GM19193 (cell line): ENCODE results near the gene KIAA0232.
A peak's percentile ranks its signal among the peaks of the same experiment; 100 is the strongest.

ENCODE experiments used
- POLR2A ChIP-seq: IDR thresholded peaks from 4 replicates; pipeline ENCODE4 v1.6.1; 2011; ENCODE audit not compliant: insufficient read depth, insufficient read length; ENCODE audit errors: extremely low read depth

The KIAA0232 gene

DNA sequence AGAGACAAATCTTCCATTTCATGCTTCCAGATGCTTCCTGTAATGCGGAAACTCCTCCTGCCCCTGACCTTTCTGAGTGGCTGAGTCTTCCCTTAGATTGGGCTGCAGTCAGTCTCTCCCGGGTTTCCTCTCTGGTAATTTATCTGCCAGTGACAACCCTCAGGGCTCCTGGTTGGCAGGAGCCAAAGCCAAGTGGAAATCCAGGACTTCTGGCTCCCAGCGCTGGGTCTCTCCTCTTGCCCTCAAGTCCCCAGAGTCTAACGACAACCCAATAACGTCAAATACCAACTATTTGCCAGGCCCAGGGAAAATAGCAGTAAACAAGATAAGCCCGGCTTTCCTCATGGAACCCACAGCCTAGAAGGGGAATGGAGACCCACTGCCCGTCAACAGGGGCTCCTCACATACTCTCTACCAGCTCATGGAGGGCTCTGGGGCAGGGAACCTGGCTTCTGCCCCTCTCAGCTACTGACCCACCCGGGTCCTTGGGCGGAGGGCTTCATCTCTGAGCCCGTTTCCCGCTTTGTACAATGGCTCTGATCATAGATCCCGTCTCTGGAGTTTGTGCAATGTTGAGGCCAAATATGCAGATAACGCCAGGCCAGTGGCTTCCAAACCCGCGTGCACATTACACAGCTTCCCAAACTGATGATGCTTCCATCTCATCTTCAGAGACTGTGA lies 126.0 kb downstream of the KIAA0232 start:
- no peak for TF ChIP-seq POLR2A

GRCh38 chr4:6909113-6909969 lies 126.8 kb downstream of the KIAA0232 start, which contains the start of gene TBC1D14:
Gene TBC1D14 (plus strand): TSS chr4:6909826. CDS start chr4:6923390, 13,564 bp downstream.
- TF ChIP-seq POLR2A = peak; percentile 82

- no peak for TF ChIP-seq POLR2A
Measured at GRCh38 chr4:6909970-6910339, 127.4 kb downstream of the KIAA0232 start.

DNA sequence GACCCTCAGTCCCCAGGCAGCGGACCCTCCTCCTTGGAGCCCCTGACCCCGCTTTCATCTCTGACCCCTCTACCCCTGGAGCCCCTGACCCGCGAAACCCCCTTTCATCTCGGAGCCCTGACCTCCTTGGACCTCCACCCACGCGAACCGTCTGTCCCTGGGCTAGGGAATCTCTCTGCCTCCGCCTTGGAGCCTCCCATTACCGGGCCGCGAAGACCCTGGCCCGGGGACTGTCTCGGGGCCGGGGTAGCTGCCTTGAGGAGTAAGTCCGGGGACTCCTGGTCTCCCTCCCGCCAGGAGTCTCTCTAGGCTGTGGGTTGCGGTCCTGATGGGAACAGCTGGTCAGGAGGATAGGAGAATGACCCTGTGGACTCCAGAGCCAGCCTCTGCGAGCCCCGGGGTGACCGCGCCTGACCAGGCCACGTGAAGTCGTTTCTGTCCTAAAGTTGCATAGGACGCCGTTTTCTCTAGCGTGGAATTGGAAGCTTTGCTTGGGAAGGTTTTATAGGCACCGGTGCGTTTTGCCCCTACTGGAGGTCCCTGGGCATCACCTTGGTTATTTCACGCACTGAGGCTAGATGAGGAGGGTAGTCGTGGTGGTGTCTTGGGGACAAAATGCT lies 127.9 kb downstream of the KIAA0232 start:
- no peak for TF ChIP-seq POLR2A

GRCh38 chr4:6910960-6911874 lies 128.7 kb downstream of the KIAA0232 start:
- no peak for TF ChIP-seq POLR2A

GRCh38 chr4:6912441-6912840 lies 129.9 kb downstream of the KIAA0232 start:
- no peak for TF ChIP-seq POLR2A

- no peak for TF ChIP-seq POLR2A
Measured at GRCh38 chr4:6913350-6913905, 130.9 kb downstream of the KIAA0232 start.

- no peak for TF ChIP-seq POLR2A
Measured at GRCh38 chr4:6914448-6914847, 131.9 kb downstream of the KIAA0232 start.

GRCh38 chr4:6915041-6916005 lies 132.8 kb downstream of the KIAA0232 start:
- no peak for TF ChIP-seq POLR2A

DNA sequence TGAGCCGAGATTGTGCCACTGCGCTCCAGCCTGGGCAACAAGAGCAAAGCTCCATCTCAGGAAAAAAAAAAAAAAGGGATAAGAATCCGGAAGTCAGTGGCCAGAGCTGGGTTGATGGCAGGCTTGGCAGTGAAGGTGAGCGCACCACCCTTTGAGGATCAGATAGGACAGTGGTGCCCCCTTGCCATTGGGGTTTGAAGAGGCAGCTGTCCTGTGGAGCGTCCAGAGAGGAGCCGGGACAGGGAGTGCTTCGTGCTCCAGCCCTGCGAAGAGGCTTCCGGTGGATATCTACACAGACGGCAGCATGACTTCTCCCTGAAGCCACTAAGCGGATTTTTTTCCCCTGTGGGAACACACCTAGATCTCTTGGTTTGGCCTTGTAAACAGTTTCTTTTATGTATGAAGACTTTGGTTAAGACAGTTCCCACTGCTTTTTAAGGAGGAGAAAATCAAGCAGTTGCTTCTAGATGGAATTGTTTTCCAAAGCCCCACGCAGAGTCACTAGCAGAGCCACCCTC lies 133.6 kb downstream of the KIAA0232 start:
- TF ChIP-seq POLR2A = no peak

- no peak for TF ChIP-seq POLR2A
Measured at GRCh38 chr4:6916587-6917460, 134.3 kb downstream of the KIAA0232 start.
